Stimulated activated CD4-positive, alpha-beta T cell treated with anti-CD3 and anti-CD28 coated beads, Interleukin-15, amount 100 ng/mL, for 24 hours (primary cell): ENCODE data around the gene ELK4.

Source experiments
- DNase-seq: peaks from one replicate; pipeline ENCODE4 v3.0.0-alpha.2; 2020

The ELK4 gene

DNA sequence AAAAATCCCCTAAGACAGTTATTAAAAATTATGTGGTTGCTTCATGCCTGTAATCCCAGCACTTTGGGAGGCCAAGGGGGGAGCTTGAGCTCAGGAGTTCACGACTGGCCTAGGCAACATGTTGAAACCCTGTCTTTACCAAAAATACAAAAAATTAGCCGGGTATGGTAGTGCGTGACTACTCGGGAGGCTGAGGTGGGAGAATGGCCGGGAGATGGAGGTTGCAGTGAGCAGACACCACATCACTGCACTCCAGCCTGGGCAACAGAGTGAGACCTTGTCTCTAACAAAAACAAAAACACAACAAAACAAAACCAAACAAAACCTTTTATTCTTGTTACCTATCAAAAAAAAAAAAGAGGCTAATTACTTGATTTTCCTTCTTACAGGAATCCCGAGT, 2.1 kb downstream of the ELK4 start:
- peak; percentile 27 for DNase-seq

- no peak for DNase-seq
These were observed 3.9 kb downstream of the ELK4 start for GRCh38 chr1:205627956-205628355.

DNA sequence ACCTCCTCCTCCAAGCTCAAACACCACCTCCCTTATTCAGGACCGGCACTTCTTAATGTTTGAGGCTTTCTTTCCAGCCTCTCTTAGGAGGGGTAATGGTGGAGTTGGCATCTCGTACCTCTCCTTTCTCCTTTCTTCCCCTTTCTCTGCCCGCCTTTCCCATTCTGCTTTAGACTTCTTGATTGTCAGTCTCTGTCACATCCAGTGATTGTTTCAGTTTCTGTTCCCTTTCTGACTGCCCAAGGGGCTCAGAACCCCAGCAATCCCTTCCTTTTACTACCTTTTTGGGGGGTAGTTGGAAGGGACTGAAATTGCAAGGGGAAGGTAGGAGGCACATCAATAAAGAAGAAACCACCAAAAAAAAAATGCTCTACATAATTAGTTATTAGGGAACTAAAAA, 5.6 kb downstream of the ELK4 start:
- DNase-seq: no peak

DNA sequence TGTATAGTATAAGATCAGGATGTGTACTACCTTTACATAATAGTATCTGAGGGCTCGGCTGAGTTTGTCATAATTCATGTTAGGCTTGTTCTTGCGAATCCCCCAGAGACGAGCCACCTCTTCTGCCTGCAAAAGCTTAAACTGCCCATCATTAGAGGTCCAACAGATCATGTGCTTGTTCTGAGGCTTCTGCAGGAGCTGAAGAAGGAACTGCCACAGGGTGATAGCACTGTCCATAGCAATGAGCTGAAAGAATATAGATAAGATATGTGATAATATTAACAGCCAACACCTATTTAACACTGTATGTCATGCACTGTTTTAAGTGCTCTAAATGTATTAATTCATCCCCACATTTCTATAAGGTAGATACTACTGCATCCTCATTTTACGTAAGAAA, 8.2 kb downstream of the ELK4 start:
- no peak for DNase-seq

- no peak for DNase-seq
These were observed 11.5 kb downstream of the ELK4 start for GRCh38 chr1:205620269-205620668.

GRCh38 chr1:205619376-205619775, 12.4 kb downstream of the ELK4 start:
- no peak for DNase-seq

- no peak for DNase-seq
These were observed 15.1 kb downstream of the ELK4 start for GRCh38 chr1:205616563-205617293.

DNA sequence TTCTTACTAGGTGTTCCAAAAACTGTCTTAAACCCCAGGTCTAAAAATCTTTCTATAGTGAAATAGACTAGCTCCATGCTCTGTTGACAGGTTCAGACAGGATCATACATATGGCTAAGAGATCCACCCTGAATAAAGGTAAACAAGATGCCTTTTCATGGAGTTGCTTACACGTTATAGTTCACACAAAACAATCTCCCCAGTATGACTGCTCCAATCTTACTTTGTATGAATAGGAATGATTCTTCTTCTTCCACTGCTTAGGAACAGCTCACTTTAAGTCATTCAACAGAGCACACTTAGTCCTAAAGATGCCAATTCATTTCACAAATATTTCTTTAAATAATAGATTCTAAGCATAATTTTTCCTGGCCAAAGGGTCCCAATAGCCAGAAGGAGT, 16.0 kb downstream of the ELK4 start:
- no peak for DNase-seq

DNA sequence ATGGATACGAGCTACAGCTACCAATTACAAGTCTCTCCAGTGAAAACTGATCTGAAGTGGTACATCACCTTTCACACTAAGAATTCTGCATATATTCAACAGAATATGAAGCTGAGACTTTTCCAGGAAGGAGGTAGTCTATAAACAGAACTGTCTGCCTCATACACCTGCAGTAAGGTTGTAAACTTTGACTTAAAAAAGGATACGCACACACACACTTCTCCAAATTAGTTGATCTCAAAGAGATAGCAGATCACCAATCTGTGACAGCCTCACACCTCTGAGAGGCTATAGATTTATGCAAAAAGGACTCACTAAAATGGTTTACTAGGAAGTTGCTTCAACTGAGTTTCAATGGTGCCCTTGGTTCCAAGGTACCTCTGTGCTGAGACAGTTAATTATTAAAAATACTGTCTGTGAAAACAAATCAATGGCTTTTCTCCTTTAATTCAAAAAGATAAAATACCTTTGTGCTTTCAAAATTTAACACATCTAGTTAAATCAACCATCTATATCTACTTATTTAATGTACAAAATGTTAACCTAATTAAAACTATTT, 17.9 kb downstream of the ELK4 start:
- DNase-seq: no peak

GRCh38 chr1:205612556-205612955, 19.3 kb downstream of the ELK4 start:
- no peak for DNase-seq

GRCh38 chr1:205612104-205612503, 19.7 kb downstream of the ELK4 start:
- DNase-seq: no peak

- no peak for DNase-seq
These were observed 20.8 kb downstream of the ELK4 start for GRCh38 chr1:205610901-205611466.

DNA sequence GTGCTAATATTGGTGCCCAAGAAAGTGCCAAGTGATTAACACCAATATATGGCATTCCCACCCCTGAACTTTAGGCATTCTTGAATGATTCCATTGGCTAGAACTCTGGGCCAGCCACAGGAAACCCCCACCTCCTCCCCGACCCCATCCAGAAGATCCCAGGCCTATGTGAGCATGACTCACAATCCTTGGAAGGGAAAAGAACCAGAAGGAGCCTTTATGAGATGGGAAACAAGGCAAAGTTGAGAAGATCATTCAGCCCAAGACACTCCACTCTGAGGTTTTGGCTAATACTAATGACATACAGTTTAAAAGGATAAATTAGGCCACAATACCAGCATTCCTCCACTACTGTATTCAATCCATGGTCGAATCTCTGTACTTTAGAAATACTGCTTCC, 21.8 kb downstream of the ELK4 start:
- no peak for DNase-seq

GRCh38 chr1:205604825-205605505, 26.8 kb downstream of the ELK4 start:
- DNase-seq: no peak

DNA sequence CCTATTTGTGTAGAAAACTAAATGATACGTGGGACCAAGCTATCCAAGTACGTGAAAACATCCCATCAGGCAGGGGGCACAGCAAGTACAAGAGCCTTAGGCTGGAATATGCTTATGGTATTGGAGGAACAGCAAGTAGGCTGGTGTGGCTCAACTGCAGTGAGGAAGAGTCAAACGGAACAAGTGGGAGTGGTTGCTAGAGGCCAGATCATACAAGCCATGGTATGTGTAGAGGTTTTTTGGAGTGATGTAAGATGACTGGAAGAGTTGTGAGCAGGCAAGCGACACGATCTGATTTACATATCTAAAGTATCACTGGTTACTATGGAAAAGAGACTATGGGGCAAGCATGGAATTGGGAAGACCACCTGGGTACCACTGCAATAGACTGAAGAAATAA, 27.8 kb downstream of the ELK4 start:
- no peak for DNase-seq

DNA sequence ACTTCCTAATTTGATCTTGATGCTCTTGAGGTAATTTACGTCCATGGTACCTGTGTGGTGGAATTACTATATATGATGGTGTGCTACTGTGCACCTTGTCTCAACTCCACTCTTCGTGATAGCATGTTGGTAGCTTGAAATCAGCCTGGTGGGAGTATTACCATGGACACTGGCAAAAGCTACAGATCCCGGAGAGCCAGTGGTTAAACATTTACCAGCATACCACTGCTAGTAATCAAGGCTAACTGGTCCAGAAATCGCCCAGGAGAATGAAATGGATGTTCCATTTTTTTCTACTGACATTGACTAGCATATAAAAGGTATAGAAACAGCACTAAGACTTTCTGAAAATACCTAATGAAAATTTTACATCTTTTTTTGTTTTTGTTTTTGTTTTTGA, 30.6 kb downstream of the ELK4 start:
- no peak for DNase-seq

GRCh38 chr1:205600085-205600484, 31.7 kb downstream of the ELK4 start:
- peak; percentile 17 for DNase-seq

DNA sequence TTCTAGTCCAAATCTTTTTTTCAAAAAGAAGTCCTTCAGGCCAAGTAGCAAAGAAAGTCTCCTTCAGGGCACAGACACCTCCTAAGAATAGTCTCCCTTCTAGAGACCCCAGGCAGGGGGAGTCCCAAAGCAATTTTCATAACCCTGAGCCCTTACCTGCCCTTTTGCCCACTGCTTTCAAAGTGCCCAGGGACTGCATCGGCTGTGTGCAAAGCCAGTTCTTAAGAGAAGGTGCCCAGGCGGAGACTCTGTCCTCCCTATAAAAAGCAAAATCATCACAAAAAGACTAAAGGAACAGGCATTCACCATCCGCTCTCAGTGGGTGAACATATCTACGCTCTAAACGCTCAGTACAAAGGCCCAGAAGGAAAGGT, 32.2 kb downstream of the ELK4 start:
- DNase-seq: no peak

DNA sequence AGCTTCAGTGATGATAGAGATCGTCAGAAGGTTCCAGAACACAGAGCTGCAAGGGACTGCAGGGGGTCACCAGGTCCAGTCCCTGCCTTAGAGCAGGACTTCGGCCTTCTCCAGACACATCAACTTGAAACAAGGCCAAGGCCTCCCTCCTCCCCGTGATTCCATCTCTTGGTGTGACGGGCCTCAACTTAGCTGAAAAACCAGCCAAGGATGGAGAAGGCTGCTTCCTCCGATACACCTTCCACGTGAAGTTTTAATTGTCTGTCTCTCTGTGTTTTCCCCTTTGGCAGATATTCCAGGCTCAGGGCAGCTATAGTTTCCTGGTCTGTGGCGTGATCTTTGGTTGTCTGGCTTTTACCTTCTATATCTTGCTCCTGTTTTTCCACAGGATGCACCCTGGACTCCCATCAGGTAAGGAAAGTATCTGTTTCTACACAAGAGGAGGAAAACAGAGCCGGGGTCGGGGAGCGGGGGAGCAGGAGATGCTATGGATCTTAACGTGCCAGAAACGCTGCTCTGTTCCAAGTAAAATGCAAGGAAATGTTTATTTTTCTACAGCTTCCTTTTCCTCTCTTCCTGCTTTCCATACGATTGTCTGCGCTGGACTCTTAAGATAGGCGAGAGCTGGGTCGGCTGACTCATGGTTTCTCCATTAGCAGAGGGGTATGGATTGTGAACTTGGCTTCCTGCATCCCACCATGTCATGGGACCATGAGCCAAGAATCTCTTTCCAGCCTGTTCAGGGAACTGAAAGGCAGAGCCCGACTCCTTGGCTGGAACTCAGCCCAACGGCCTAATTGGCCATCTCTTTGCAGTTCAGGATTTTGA, 32.8 kb downstream of the ELK4 start:
- no peak for DNase-seq

DNA sequence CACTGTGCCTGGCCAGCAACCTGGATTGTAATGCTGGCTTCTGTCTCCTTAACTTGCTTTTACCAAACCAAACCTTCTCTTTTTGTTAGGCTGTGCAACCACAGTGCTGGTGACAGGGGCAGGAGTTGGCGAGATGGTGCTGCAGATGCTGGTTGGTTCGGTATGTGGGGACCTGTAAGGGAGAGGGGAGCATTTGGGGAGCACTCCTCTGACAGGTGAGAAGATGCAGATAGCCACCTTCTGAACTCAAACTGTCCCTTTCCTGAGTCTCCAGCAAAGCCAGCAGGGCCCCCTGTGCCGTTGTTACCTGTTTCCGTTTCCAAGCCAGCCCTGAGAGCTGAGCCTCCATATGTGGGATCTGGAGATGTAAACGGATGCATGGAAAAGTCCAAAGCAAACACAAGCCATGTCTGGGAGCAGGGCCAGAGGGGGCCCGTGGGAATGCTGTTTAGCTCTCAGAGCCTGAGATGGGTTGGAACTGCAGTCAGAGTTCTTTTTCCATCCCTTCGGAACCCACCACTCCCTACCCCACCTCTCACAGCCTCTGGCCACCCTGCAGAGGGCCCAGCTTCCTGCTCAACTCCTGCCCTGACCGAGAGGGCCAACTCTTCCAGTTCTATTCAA, 34.0 kb downstream of the ELK4 start:
- no peak for DNase-seq

- DNase-seq: no peak
These were observed 34.9 kb downstream of the ELK4 start for GRCh38 chr1:205596876-205597275.

DNA sequence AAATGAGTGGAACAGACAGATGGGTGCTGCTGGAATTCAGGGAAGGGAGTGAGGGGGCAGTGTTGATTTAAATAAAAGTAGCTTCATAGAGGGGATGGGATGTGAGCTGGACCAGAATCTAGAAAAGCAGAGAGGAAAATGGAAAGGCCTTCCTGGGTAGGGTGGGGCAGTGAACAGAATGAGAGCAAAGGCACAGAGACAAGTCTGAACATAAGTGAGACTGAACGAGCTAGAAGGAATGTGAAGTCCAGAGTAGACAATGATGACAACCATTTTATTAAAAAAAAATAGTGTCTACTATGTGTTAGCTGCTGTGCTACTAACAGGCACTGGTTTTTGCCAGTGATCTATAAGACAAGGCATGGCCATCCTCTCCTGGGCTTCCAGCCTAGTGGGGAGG, 36.0 kb downstream of the ELK4 start:
- DNase-seq: no peak

DNA sequence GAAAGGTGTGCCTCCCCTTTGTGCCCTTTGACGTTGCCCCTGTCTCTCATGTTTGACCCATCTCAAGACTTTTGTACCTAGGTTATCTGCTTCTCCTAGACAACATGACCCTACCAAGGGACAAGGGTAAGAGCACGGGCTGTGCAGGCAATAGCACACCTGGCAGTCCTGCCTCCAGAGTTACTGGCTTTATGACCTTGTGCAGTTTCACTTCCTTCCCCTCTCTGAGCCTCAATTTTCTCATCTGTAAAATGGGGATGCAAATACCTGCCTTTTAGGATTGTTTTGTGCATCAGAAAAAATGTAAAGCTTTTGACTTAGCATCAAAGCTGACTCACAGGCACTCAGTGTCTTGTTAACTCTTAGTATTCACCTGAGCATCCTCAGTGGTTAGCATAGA, 36.4 kb downstream of the ELK4 start:
- no peak for DNase-seq
